Pancreas (tissue), 10 donors: ENCODE results near the gene CYP3A5. TPM values are rescaled to one million over a fixed set of nuclear protein-coding genes. Genes with fewer than 3 reads are reported as not detected.
"Not testable (repeated sequence)": the region's sequence is repeated elsewhere in the genome, so short reads cannot be mapped to it uniquely, and the experiment has no call there.

Experiments used
- ATAC-seq, 4 donors: fragments of 200-7000 bp; cut with Tn5 transposase; one replicate each; pipeline versions ENCODE4 v1.8.0 to v1.9.1; 2020; ENCODE audit warnings: mild to moderate bottlenecking in 4 of 4, moderate library complexity in 4 of 4
- DNase-seq, 6 donors: peaks; one replicate each; pipeline ENCODE4 v3.0.0-alpha.2; 2020
- FAIRE-seq: peaks from 2 replicates; lab custom pipeline; 2012; peaks lifted over from hg19 to GRCh38; lab: Jason Lieb, UNC
- H3K27ac ChIP-seq, 4 donors: fragments of 200-600 bp; sonication (generic); 1 replicate in 3 of 4; 2 replicates in 1 of 4; pipeline versions ENCODE4 v1.5.0 to v1.8.0; 2020
- H3K27me3 ChIP-seq, 4 donors: fragments of 200-600 bp; one replicate each; pipeline ENCODE4 v1.8.0; 2021
- H3K36me3 ChIP-seq, 3 donors: fragments of 200-600 bp; sonication (generic) in 1 of 3; one replicate each; pipeline versions ENCODE4 v1.5.0 to v1.8.0; 2020 to 2021
- H3K4me1 ChIP-seq, 3 donors: fragments of 200-600 bp; one replicate each; pipeline ENCODE4 v1.8.0; 2021
- H3K4me3 ChIP-seq, 4 donors: fragments of 200-600 bp; sonication (generic) in 2 of 4; one replicate each; pipeline versions ENCODE4 v1.5.0 to v1.8.0; 2020 to 2021
- H3K9me3 ChIP-seq, 4 donors: fragments of 200-600 bp; one replicate each; pipeline ENCODE4 v1.8.0; 2021
- WGBS, 2 donors: extraction: QIAGEN DNeasy Blood & Tissue Kit; methylation state at CpG; one replicate each; pipeline ENCODE4 v1.1.7; 2013; 5-methylcytosine and 5-hydroxymethylcytosine counted together
- intact Hi-C, 3 donors: fragments of 100-400 bp; cut with DNase I; formaldehyde crosslinking; loops; one replicate each; pipeline versions ENCODE4 v1.11.1 to v1.14.2; 2022
- polyA plus RNA-seq, 2 donors: library from polyadenylated mRNA; stranded (reverse); fragments of 200-250 nt; gene quantifications; one replicate each; pipeline ENCODE4 v1.2.3, GENCODE V29; 2013
- total RNA-seq, 6 donors: library from RNA; stranded (reverse); fragmentation: NEBNext Ultra II Directional in 4 of 6; extraction: Animal tissue kit (Norgen Biotek cat#: 25700) in 4 of 6; gene quantifications; one replicate each; pipeline versions ENCODE4 v1.2.1 to v1.2.4, GENCODE V29; 2021 to 2023
- TF ChIP-seq, protein P1 (sequence below), 4 donors: fragments of 200-600 bp; sonication (generic) in 3 of 4; IDR thresholded peaks; one replicate each; pipeline versions ENCODE4 v1.5.0 to v1.8.0; 2021; ENCODE audit warnings: antibody characterized with exemption in 4 of 4
- donor health status: healthy with polysubstance abuse.
- donor health status: DM: no; HTN: no; CAD: no; lungs with moderate emphysema.
- donor health status: DM: no; HTN: no; CAD: no.
- donor health status: control.
- donor health status: control.
- donor health status: Bipolar disorder and iron deficiency.
- donor health status: DM: yes; HTN: yes; CAD: no.
- donor health status: DM: no; HTN: no; CAD: no.
- donor health status: DM: no; HTN: no; CAD: no.
- donor health status: DM: yes; HTN: yes; CAD: no.

The CYP3A5 gene
- total and polyA plus RNA-seq, 8 donors = 10.0 to 219 (median 58.0) TPM

DNA sequence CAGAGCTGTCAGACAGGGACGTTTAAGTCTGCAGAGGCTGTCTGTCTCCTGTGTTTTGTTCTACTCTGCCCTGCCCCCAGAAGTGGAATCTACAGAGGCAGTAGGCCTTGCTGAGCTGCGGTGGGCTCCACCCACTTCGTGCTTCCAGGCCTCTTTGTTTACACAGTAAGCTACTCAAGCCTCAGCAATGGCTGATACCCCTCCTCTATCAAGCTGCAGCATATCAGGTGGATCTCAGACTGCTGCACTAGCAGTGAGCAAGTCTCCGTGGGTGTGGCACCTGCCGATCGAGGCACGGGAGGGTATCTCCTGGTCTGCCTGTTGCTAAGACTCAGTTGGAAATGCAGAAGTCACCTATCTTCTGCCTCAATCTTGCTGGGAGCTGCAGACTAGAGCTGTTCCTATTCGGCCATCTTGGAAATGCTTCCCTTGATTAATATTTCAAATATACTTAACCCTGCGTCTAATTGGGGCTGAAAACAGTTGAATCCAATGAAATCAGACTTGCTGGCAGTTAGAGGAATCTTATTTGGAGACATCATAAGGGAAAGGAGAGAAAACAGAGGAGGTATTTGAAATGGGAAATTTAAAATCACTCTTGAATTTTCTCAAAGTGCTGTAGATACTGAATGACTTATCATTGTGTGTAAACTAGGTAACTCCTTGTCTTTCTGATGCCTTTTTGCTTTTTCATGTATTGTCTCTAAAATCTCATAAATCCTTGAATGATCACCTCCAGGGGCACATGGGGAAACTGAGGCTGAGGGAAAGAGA lies 13.8 kb upstream of the CYP3A5 start:
- intact Hi-C loops = no loop called here
- H3K4me3 ChIP-seq = no peak overlapping the region
- H3K9me3 ChIP-seq = no peaks in the 10 kb centered on the region
- peak overlapping the region; percentile 29 to 77 (median 64) for H3K27ac ChIP-seq
- TF ChIP-seq, protein P1, sequence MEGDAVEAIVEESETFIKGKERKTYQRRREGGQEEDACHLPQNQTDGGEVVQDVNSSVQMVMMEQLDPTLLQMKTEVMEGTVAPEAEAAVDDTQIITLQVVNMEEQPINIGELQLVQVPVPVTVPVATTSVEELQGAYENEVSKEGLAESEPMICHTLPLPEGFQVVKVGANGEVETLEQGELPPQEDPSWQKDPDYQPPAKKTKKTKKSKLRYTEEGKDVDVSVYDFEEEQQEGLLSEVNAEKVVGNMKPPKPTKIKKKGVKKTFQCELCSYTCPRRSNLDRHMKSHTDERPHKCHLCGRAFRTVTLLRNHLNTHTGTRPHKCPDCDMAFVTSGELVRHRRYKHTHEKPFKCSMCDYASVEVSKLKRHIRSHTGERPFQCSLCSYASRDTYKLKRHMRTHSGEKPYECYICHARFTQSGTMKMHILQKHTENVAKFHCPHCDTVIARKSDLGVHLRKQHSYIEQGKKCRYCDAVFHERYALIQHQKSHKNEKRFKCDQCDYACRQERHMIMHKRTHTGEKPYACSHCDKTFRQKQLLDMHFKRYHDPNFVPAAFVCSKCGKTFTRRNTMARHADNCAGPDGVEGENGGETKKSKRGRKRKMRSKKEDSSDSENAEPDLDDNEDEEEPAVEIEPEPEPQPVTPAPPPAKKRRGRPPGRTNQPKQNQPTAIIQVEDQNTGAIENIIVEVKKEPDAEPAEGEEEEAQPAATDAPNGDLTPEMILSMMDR (IDR thresholded peaks at IDR 0.05) = no peak
- no peaks in the 10 kb centered on the region for H3K27me3 ChIP-seq
- FAIRE-seq (no peak), ATAC-seq (peak; percentile 71 to 86 (median 80)), DNase-seq (peak; percentile 49 to 77 (median 64))
- H3K36me3 ChIP-seq = no peaks in the 10 kb centered on the region
- peaks cover 20 to 29% (median 26%) of the 10 kb centered on the region in 3 donors for H3K4me1 ChIP-seq
- WGBS, 2 donors = 11 to 13% methylated on average over 9 of the region's 9 CpGs

DNA sequence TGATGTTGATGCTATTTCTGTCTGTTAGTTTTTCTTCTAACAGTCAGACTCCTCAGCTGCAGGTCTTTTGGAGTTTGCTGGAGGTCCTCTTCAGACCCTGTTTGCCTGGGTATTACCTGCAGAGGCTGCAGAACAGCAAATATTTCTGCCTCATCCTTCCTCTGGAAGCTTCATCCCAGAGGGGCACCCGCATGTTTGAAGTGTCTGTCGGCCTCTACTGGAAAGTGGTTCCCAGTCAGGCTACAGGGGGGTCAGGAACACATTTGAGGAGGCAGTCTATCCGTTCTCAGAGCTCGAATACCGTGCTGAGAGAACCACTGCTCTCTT lies 13.3 kb upstream of the CYP3A5 start:
- Histone ChIP-seq H3K4me3 (no peak overlapping the region), H3K4me1 (peaks cover 18 to 29% (median 21%) of the 10 kb centered on the region in 3 donors), H3K27me3 (no peaks in the 10 kb centered on the region), H3K36me3 (no peaks in the 10 kb centered on the region), H3K27ac (peak overlapping the region; percentile 29 to 77 (median 64)), H3K9me3 (no peaks in the 10 kb centered on the region)
- no peak for DNase-seq
- intact Hi-C loops = no loop called here
- TF ChIP-seq, protein P1 (IDR thresholded peaks at IDR 0.05) = no peak
- no peak for FAIRE-seq
- no peak for ATAC-seq
- 34 to 35% methylated on average over 5 of the region's 5 CpGs for WGBS, 2 donors

- H3K36me3 ChIP-seq, DNase-seq, H3K27ac ChIP-seq, intact Hi-C loops, FAIRE-seq, H3K9me3 ChIP-seq, ATAC-seq, H3K27me3 ChIP-seq, H3K4me3 ChIP-seq: not testable (repeated sequence)
- WGBS, 2 donors = 49 to 56% methylated on average over 6 of the region's 6 CpGs
- peaks cover 18 to 29% (median 21%) of the 10 kb centered on the region in 3 donors for H3K4me1 ChIP-seq
These were observed 12.8 kb upstream of the CYP3A5 start for GRCh38 chr7:99692563-99692962.

GRCh38 chr7:99691658-99692057 lies 11.9 kb upstream of the CYP3A5 start:
- H3K4me3 ChIP-seq, H3K9me3 ChIP-seq, ATAC-seq, intact Hi-C loops, H3K27me3 ChIP-seq, H3K36me3 ChIP-seq, H3K27ac ChIP-seq, FAIRE-seq, DNase-seq: not testable (repeated sequence)
- peaks cover 18 to 29% (median 21%) of the 10 kb centered on the region in 3 donors for H3K4me1 ChIP-seq
- WGBS, 2 donors = 96 to 100% methylated on average over 1 of the region's 1 CpG

- peaks cover 18 to 29% (median 21%) of the 10 kb centered on the region in 3 donors for H3K4me1 ChIP-seq
- FAIRE-seq, H3K36me3 ChIP-seq, DNase-seq, intact Hi-C loops, ATAC-seq, H3K27me3 ChIP-seq, H3K9me3 ChIP-seq, H3K27ac ChIP-seq, H3K4me3 ChIP-seq: not testable (repeated sequence)
- WGBS, 2 donors = 95 to 96% methylated on average over 3 of the region's 4 CpGs
These were observed 11.1 kb upstream of the CYP3A5 start for GRCh38 chr7:99690918-99691317.

GRCh38 chr7:99685871-99686608 lies 6.2 kb upstream of the CYP3A5 start:
- DNase-seq, H3K36me3 ChIP-seq, intact Hi-C loops, H3K4me3 ChIP-seq, ATAC-seq, H3K27ac ChIP-seq, H3K4me1 ChIP-seq, H3K9me3 ChIP-seq, H3K27me3 ChIP-seq, FAIRE-seq: not testable (repeated sequence)
- 88 to 89% methylated on average over 14 of the region's 14 CpGs for WGBS, 2 donors
